ENCODE results near the gene PIP.
"Not testable (repeated sequence)": the region's sequence is repeated elsewhere in the genome, so short reads cannot be mapped to it uniquely, and the experiment has no call there.

PIP gene

DNA sequence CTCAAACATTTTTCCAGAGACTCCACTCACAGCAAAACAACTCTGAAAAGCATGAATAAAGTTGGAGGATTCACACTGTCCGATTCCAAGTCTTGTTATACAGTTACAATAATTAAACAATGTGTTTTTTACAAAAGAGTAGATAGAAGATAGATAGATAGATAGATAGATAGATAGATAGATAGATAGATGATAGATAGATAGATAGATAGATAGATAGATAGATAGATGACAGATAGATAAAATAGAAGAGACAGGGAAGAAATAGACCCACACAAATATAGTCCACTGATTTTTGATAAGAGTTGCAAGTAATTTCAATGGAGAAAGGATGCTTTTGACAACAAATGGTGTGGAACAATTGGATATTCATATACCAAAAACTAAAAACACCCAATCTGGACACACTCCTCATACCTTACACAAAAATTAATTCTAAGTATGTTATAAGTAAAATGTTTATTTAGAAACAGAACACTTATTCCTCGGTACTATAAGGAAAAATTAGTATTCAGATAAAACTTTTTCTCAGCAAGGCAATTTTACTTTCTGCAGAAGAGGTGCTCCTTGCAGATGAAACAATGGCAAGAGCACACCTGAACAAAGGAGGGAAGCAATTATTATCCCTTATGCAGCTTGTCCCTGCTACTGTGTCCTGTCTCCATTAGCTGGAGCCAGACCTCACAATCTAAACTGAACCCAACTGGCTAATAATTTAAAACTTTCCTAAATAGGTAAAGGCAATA, 45.7 kb downstream of the PIP start:
- DNase-seq (ENCODE audit: low read depth): no peak

DNA sequence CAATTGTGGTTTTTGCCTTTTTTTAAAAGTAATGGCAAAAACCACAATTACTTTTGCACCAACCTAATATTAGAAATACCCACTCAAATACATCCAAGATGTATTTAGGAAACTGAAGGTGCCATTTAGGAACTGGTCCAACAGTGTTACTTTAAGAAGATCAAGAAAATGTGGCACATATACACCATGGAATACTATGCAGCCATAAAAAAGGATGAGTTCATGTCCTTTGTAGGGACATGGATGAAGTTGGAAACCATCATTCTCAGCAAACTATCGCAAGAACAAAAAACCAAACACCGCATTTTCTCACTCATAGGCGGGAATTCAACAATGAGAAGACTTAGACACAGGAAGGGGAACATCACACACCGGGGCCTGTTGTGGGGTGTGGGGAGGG, 48.9 kb downstream of the PIP start:
- not testable (repeated sequence) for DNase-seq (ENCODE audit: low read depth)

DNA sequence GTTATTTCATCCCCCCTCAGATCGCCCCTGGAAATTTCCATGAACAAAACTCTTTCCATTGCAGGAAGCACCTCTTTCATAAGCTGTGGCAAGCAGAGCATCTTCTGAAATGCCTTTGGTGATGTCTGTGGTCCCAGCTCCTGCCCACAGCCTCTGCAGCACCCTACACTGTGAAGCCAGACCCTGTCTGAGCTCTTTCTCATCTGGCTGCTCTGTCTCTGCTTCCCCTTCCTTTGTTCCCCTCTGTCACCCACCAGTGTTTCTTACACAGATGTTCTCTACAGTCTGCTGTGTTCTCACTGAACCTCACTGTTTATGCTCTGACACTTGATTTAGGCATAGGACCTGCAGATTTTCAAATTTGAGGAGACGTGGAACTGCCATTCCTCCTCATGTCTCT, 49.5 kb downstream of the PIP start:
- DNase-seq (ENCODE audit: low read depth): no peak

DNA sequence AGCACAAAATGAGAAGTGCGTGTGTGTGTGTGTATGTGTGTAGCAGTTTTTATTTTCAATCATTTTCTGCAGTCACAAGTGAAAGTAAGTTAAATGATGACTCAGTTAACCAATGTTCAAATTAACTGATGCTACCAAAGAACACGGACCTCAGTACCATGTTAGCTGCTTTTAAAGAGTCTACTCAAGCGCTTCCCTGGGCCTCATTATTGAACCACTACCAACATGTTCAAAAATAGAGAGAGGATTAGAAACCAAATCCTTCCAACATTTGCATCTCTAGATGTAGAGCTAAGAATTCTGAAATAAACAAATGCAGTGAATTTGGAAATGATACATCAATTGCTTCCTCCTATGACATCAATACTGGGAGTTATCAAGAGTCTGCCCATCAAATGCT, 51.1 kb downstream of the PIP start, which contains the start of gene TAS2R39:
TSS of gene TAS2R39 (plus strand) at position 396 of the 400 bp plus-strand sequence. CDS start at position 396, 0 bp downstream.
- DNase-seq (ENCODE audit: low read depth): no peak

DNA sequence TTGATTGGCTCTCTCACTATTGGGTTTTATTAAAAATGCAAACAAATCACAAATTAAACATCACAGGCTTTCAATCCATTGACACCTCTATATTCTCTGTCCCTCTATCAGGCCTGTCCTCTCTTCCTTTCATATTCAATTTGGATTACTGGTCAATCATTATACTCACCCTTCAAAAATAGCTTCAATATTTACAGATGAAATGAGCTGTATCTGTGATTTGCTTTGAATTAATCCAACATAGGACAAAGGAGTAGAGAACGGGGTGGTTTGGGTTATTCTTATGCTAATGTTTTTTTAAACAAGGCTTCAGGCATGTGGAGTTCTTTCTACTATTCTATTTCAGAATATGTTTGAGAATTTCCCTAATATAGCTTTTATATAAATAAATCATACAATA, 53.7 kb downstream of the PIP start:
- no peak for DNase-seq (ENCODE audit: low read depth)

DNA sequence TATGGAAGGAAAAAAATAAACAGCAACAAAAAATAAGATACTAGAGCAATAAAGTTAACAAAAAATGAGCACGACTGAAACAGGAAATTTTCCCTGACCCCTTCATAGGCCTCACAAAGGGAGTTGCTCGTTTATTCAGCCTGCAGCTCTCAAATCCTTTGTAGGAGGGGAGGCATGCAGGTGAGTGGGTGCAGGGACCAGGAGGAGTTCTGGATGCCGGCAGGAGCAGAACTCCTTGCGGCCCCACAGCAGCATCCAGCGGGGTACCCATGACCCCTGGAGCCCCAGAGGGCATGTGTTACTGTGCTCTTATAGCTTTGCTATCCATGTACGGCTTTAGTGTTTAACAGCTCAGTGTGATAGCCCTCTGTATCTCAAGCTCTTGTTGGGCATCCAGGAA, 57.1 kb downstream of the PIP start:
- DNase-seq (ENCODE audit: low read depth): no peak
